Neural progenitor cell (in vitro differentiated cells): ENCODE results near the gene UQCC3. TPM values are rescaled to one million over a fixed set of nuclear protein-coding genes. Genes with fewer than 3 reads are reported as not detected.
A peak's percentile ranks its signal among the peaks of the same experiment; 100 is the strongest.
"Not testable (repeated sequence)": the region's sequence is repeated elsewhere in the genome, so short reads cannot be mapped to it uniquely, and the experiment has no call there.

Source experiments
- DNase-seq: peaks from one replicate; pipeline ENCODE4 v3.0.0-alpha.2; 2016; ENCODE audit warnings: low spot score
- H2AFZ ChIP-seq: fragments of 200-600 bp; sonication (generic); replicated peaks from 2 replicates; pipeline ENCODE4 v1.6.1; 2016; ENCODE audit warnings: antibody characterized with exemption
- H3F3A ChIP-seq: fragments of 200-600 bp; sonication (generic); 2 replicates; pipeline ENCODE4 v1.6.1; 2016; ENCODE audit warnings: antibody characterized with exemption, low read depth
- H3K27ac ChIP-seq: fragments of 200-600 bp; sonication (generic); 2 replicates; pipeline ENCODE4 v1.5.1; 2016; ENCODE audit warnings: mild to moderate bottlenecking
- H3K27me3 ChIP-seq: fragments of 200-600 bp; sonication (generic); 2 replicates; pipeline ENCODE4 v1.6.1; 2016; ENCODE audit warnings: mild to moderate bottlenecking, moderate library complexity
- H3K36me3 ChIP-seq: fragments of 200-600 bp; sonication (generic); 2 replicates; pipeline ENCODE4 v1.5.1; 2016
- H3K4me1 ChIP-seq: fragments of 200-600 bp; sonication (generic); 2 replicates; pipeline ENCODE4 v1.6.1; 2016; ENCODE audit warnings: mixed run types
- H3K4me2 ChIP-seq: fragments of 200-600 bp; sonication (generic); 2 replicates; pipeline ENCODE4 v1.6.1; 2016
- H3K4me3 ChIP-seq: fragments of 200-600 bp; sonication (generic); 2 replicates; pipeline ENCODE4 v1.5.1; 2016
- H3K79me2 ChIP-seq: fragments of 200-600 bp; sonication (generic); 2 replicates; pipeline ENCODE4 v1.6.1; 2016; ENCODE audit warnings: low read depth
- H3K9ac ChIP-seq: fragments of 200-600 bp; sonication (generic); 2 replicates; pipeline ENCODE4 v1.6.1; 2016
- H3K9me3 ChIP-seq: fragments of 200-600 bp; sonication (generic); 2 replicates; pipeline ENCODE4 v1.5.1; 2016; ENCODE audit warnings: low read depth
- H4K20me1 ChIP-seq: fragments of 200-600 bp; sonication (generic); 2 replicates; pipeline ENCODE4 v1.6.1; 2016; ENCODE audit warnings: low read depth
- H3K27ac Mint-ChIP-seq: 3 replicates; pipeline ENCODE4 v1.8.0; 2021; ENCODE audit warnings: mixed read lengths
- H3K27me3 Mint-ChIP-seq: 2 replicates; pipeline ENCODE4 v1.8.0; 2022; ENCODE audit warnings: low read depth, mild to moderate bottlenecking, inconsistent platforms, moderate library complexity, mixed read lengths; ENCODE audit not compliant: insufficient read depth
- H3K36me3 Mint-ChIP-seq: 3 replicates; pipeline ENCODE4 v1.8.0; 2021; ENCODE audit warnings: mixed read lengths
- H3K4me1 Mint-ChIP-seq: 3 replicates; pipeline ENCODE4 v1.8.0; 2021; ENCODE audit warnings: mixed read lengths
- H3K4me3 Mint-ChIP-seq: 3 replicates; pipeline ENCODE4 v1.8.0; 2021; ENCODE audit warnings: mild to moderate bottlenecking, moderate library complexity, mixed read lengths
- H3K9me3 Mint-ChIP-seq: 3 replicates; pipeline ENCODE4 v1.8.0; 2020; ENCODE audit warnings: mixed read lengths
- EZH2 ChIP-seq: fragments of 200-600 bp; sonication (generic); IDR thresholded peaks from 2 replicates; pipeline ENCODE4 v1.6.1; 2017; ENCODE audit warnings: antibody characterized with exemption, mild to moderate bottlenecking, moderate library complexity
- EZH2phosphoT487 ChIP-seq: fragments of 200-600 bp; sonication (generic); IDR thresholded peaks from 2 replicates; pipeline ENCODE4 v1.6.1; 2017; ENCODE audit warnings: antibody characterized with exemption
- total RNA-seq: library from RNA; depleted of rRNA; stranded (reverse); fragments of >200 nt; gene quantifications from 2 replicates; pipeline ENCODE4 v1.2.3, GENCODE V29; 2015; ENCODE audit warnings: low replicate concordance
- TF ChIP-seq, protein P1 (sequence below): fragments of 200-600 bp; sonication (generic); IDR thresholded peaks from 2 replicates; pipeline ENCODE4 v1.5.1; 2017; ENCODE audit warnings: antibody characterized with exemption, mild to moderate bottlenecking

The UQCC3 gene
- total RNA-seq, 1 donor from 2014 or later: 5.7 TPM

DNA sequence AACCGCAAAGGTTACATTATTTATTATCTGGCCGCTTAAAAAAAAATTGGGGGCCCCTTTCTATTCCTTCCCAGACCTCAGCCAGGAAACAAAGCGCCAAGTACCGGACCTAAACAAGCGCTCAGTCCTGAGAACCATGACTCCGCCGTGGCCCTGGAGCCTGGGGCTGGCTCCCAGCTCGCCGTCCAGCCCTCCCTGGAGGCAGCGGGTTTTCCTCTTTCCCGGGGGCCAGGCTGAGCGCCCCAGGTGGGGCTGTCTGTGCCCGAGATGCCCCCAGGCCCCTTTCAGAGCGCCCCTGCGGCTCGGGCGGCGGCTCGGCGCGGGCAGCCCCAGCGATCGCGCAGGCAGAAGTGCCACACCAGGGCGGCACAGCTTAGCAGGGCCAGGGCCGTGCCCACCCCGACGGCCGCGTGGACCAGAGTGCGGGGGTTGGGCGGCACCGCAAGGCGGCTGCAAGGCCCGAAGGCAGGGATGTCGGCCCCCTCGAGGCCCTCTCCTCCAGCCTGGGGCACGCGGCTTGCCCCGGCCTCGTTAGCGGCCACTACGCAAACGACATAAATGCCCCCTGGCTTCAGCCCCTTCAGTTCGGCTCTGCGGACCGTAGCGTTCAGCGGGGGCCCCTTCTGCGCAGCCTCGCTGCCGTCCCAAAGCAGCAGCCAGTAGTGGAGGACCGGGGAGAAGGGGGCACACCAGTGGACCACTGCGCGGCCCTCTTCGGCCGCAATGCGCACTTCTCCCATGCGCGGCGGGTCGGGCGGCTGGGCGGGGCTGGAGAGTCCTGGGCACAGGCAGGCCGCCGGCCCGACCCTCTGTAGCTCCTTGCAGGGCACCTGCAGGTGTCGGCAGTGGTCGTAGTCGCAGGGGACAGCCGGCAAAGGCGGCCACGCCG, 16.3 kb downstream of the UQCC3 start:
- H3K36me3 ChIP-seq: no peaks in the 10 kb centered on the region
- no peaks in the 10 kb centered on the region for H3K27me3 ChIP-seq
- H2AFZ ChIP-seq: no peak overlapping the region
- no peak for DNase-seq
- H3K4me1 ChIP-seq: no peaks in the 10 kb centered on the region
- H3K4me2 ChIP-seq: no peak overlapping the region
- peaks cover 6% of the 10 kb centered on the region for H3K4me1 Mint-ChIP-seq
- TF ChIP-seq, protein P1, sequence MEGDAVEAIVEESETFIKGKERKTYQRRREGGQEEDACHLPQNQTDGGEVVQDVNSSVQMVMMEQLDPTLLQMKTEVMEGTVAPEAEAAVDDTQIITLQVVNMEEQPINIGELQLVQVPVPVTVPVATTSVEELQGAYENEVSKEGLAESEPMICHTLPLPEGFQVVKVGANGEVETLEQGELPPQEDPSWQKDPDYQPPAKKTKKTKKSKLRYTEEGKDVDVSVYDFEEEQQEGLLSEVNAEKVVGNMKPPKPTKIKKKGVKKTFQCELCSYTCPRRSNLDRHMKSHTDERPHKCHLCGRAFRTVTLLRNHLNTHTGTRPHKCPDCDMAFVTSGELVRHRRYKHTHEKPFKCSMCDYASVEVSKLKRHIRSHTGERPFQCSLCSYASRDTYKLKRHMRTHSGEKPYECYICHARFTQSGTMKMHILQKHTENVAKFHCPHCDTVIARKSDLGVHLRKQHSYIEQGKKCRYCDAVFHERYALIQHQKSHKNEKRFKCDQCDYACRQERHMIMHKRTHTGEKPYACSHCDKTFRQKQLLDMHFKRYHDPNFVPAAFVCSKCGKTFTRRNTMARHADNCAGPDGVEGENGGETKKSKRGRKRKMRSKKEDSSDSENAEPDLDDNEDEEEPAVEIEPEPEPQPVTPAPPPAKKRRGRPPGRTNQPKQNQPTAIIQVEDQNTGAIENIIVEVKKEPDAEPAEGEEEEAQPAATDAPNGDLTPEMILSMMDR: no peak
- TF ChIP-seq EZH2phosphoT487 (no peak), EZH2 (no peak)
- no peaks in the 10 kb centered on the region for H4K20me1 ChIP-seq
- no peak overlapping the region for H3K4me3 ChIP-seq
- H3K9ac ChIP-seq: no peak overlapping the region
- no peaks in the 10 kb centered on the region for H3K9me3 ChIP-seq
- no peak overlapping the region for H3K4me3 Mint-ChIP-seq
- peaks cover 2% of the 10 kb centered on the region for H3K27me3 Mint-ChIP-seq
- H3K27ac ChIP-seq: no peak overlapping the region
- no peaks in the 10 kb centered on the region for H3K9me3 Mint-ChIP-seq
- no peak overlapping the region for H3K27ac Mint-ChIP-seq
- no peaks in the 10 kb centered on the region for H3K79me2 ChIP-seq
- peaks cover 7% of the 10 kb centered on the region for H3F3A ChIP-seq
- peaks cover 6% of the 10 kb centered on the region for H3K36me3 Mint-ChIP-seq

DNA sequence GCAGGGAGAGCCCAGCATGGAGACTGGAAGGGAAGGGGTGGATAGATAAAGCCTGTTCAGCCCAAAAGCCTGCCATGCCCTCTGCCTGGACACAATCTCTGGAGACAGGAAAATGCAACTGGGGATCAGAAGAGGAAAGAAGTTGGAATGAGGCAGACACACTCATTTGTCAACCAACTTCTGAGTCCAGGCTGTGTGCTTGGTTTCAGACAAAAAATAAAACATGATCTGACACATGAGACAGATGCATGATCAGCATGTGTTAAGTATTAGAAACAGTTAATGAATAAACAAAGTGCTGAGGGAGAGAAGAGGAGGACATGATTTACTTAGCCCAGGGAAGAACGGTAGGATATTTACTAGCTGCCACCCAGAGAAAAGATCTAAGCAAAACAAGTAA, 17.0 kb downstream of the UQCC3 start:
- no peak overlapping the region for H3K27ac ChIP-seq
- no peak overlapping the region for H3K4me3 Mint-ChIP-seq

DNA sequence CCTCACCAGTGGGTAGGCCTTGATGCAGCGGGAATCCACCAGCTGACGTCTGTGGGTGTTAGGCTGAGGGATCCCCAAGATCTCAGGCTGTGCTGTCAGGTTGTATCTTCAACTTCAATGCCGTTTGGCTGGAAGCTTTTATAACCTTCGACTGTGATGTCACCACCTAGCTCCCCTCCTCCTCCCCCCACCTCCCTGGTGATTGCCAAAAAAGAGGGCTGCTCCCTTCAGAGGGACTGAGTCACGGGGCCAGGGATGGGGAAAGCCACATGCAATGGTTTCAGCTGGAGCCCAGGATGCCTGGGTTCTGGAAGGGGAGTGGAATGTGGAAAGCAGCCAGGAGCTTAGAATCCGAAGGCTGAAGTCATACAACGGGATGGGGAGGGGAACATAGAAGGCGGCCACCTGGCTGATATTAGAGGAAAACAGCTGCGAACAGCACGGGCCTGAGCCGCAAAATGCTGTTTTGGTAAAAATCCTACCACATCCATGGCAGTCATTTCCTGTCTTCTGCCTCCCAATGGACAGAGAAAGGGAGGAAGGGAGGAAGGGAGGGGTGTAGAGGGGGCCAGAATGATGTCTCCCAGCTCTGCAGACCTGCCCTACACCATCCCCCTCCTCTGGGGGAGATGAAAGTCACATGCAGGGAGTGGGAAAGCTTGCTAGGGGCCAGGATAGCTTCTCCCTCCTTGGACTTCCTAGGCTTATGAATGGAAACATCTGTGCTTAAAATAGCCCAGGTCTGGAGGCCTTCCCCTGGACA, 18.1 kb downstream of the UQCC3 start, which contains the start of gene LRRN4CL:
Gene LRRN4CL (minus strand): TSS at position 110 of the 763 bp plus-strand sequence. CDS start 1,022 bp downstream, outside the sequence.
- Histone ChIP-seq H3K4me2 (no peak within 1 kb of the TSS), H2AFZ (no peak within 1 kb of the TSS), H3K27ac (peak within 1 kb of the TSS; percentile 13), H3K36me3 (no peaks in the 10 kb centered on the region), H3K4me1 (no peaks in the 10 kb centered on the region), H3K9me3 (no peaks in the 10 kb centered on the region), H4K20me1 (no peaks in the 10 kb centered on the region), H3K9ac (no peak within 1 kb of the TSS), H3K4me3 (no peak within 1 kb of the TSS), H3K79me2 (no peaks in the 10 kb centered on the region), H3F3A (peaks cover 7% of the 10 kb centered on the region), H3K27me3 (no peaks in the 10 kb centered on the region)
- H3K9me3 Mint-ChIP-seq: no peaks in the 10 kb centered on the region
- H3K27me3 Mint-ChIP-seq: peaks cover 2% of the 10 kb centered on the region
- H3K36me3 Mint-ChIP-seq: peaks cover 8% of the 10 kb centered on the region
- TF ChIP-seq, protein P1: no peak
- TF ChIP-seq EZH2 (no peak), EZH2phosphoT487 (no peak)
- peaks cover 6% of the 10 kb centered on the region for H3K4me1 Mint-ChIP-seq
- peak within 1 kb of the TSS; percentile 53 for H3K4me3 Mint-ChIP-seq
- no peak within 1 kb of the TSS for H3K27ac Mint-ChIP-seq
- no peak for DNase-seq

More for the DNA sequence above, 17.0 kb downstream of the UQCC3 start:
- no peak overlapping the region for H3K27ac Mint-ChIP-seq
- H3K36me3 ChIP-seq: no peaks in the 10 kb centered on the region
- H3K27me3 ChIP-seq: no peaks in the 10 kb centered on the region
- H3K79me2 ChIP-seq: no peaks in the 10 kb centered on the region
- H3K4me3 ChIP-seq: no peak overlapping the region
- H3K9me3 Mint-ChIP-seq: no peaks in the 10 kb centered on the region
- TF ChIP-seq EZH2phosphoT487 (no peak), EZH2 (no peak)
- TF ChIP-seq, protein P1: no peak
- H3K27me3 Mint-ChIP-seq: peaks cover 2% of the 10 kb centered on the region
- peaks cover 7% of the 10 kb centered on the region for H3F3A ChIP-seq
- H4K20me1 ChIP-seq: no peaks in the 10 kb centered on the region
- H3K4me2 ChIP-seq: no peak overlapping the region
- H3K36me3 Mint-ChIP-seq: peaks cover 8% of the 10 kb centered on the region
- no peak overlapping the region for H3K9ac ChIP-seq
- peaks cover 6% of the 10 kb centered on the region for H3K4me1 Mint-ChIP-seq
- DNase-seq: no peak
- no peak overlapping the region for H2AFZ ChIP-seq
- no peaks in the 10 kb centered on the region for H3K4me1 ChIP-seq
- H3K9me3 ChIP-seq: no peaks in the 10 kb centered on the region

DNA sequence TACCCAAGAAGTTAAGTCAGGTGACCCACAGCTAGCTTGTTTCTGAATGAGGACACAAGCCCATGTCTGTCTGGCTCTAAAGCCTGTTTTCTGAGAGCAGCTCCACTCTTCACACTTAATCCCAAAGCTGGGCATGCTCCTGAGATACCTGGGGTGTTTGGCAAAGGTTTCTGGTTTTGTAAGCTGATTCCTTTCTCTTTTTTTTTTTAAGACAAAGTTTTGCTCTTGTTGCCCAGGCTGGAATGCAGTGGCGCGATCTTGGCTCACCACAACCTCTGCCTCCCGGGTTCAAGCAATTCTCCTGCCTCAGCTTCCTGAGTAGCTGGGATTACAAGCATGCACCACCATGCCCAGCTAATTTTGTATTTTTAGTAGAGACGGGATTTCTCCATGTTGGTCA, 22.2 kb downstream of the UQCC3 start:
- not testable (repeated sequence) for H3K4me1 ChIP-seq, H3K4me3 ChIP-seq, H3K4me1 Mint-ChIP-seq, H3K9ac ChIP-seq, H3K4me3 Mint-ChIP-seq, H4K20me1 ChIP-seq, H3K4me2 ChIP-seq, H3K9me3 ChIP-seq, H3K27ac ChIP-seq, H3K27me3 Mint-ChIP-seq, DNase-seq, H2AFZ ChIP-seq, H3K27ac Mint-ChIP-seq, H3K9me3 Mint-ChIP-seq, H3K36me3 ChIP-seq, H3K27me3 ChIP-seq, H3K79me2 ChIP-seq, H3F3A ChIP-seq
- peaks cover 17% of the 10 kb centered on the region for H3K36me3 Mint-ChIP-seq
